Neutrophil (primary cell): ENCODE data around the gene SORCS2.
"Not testable (repeated sequence)": the region's sequence is repeated elsewhere in the genome, so short reads cannot be mapped to it uniquely, and the experiment has no call there.

Experiments used
- H3K27ac ChIP-seq: fragments of 200-600 bp; sonication (generic); 2 replicates; pipeline ENCODE4 v1.5.1; 2016; ENCODE audit warnings: mild to moderate bottlenecking, moderate library complexity
- H3K27me3 ChIP-seq: fragments of 200-600 bp; sonication (generic); 2 replicates; pipeline ENCODE4 v1.6.0; 2016; ENCODE audit warnings: mild to moderate bottlenecking
- H3K36me3 ChIP-seq: fragments of 200-600 bp; sonication (generic); 2 replicates; pipeline ENCODE4 v1.5.1; 2017
- H3K4me1 ChIP-seq, 2 experiments: fragments of 200-600 bp in 1 of 2; sonication (generic) in 1 of 2; 1 replicate in 1 of 2; 2 replicates in 1 of 2; pipeline versions ENCODE4 v1.5.1 to v1.6.1; 2013 to 2016; ENCODE audit warnings: low read depth in 1 of 2, low read length in 1 of 2, mild to moderate bottlenecking in 1 of 2, moderate library complexity in 1 of 2; ENCODE audit not compliant: control insufficient read depth in 1 of 2, insufficient read depth in 1 of 2
- H3K4me3 ChIP-seq, 2 experiments: fragments of 200-600 bp in 1 of 2; sonication (generic) in 1 of 2; 1 replicate in 1 of 2; 2 replicates in 1 of 2; pipeline ENCODE4 v1.5.1; 2013 to 2016; ENCODE audit warnings: low read depth in 1 of 2, low read length in 1 of 2, mild to moderate bottlenecking in 1 of 2, moderate library complexity in 1 of 2
- H3K9me3 ChIP-seq: fragments of 200-600 bp; sonication (generic); 2 replicates; pipeline ENCODE4 v1.5.1; 2016
- CTCF ChIP-seq: fragments of 200-600 bp; sonication (generic); IDR thresholded peaks from 2 replicates; pipeline ENCODE4 v1.5.1; 2016; ENCODE audit warnings: antibody characterized with exemption

The SORCS2 gene

GRCh38 chr4:7447236-7447635, 254.9 kb downstream of the SORCS2 start:
- H3K4me1 ChIP-seq, result no peaks in the 10 kb centered on the region
- no peak for TF ChIP-seq CTCF
- H3K27me3 ChIP-seq, result peaks cover 16% of the 10 kb centered on the region
- no peaks in the 10 kb centered on the region for H3K9me3 ChIP-seq
- no peak overlapping the region for H3K27ac ChIP-seq
- no peak overlapping the region for H3K4me3 ChIP-seq
- H3K36me3 ChIP-seq, result no peaks in the 10 kb centered on the region

- Histone ChIP-seq H3K27ac (no peak overlapping the region), H3K27me3 (peaks cover 10% of the 10 kb centered on the region), H3K4me1 (no peaks in the 10 kb centered on the region), H3K9me3 (no peaks in the 10 kb centered on the region), H3K4me3 (no peak overlapping the region), H3K36me3 (no peaks in the 10 kb centered on the region)
- no peak for TF ChIP-seq CTCF
Observed at GRCh38 chr4:7448036-7448435, 255.7 kb downstream of the SORCS2 start.

GRCh38 chr4:7450775-7451433, 258.6 kb downstream of the SORCS2 start:
- TF ChIP-seq CTCF, result no peak
- Histone ChIP-seq H3K27me3 (peaks cover 8% of the 10 kb centered on the region), H3K36me3 (no peaks in the 10 kb centered on the region), H3K4me1 (no peaks in the 10 kb centered on the region), H3K4me3 (no peak overlapping the region), H3K9me3 (no peaks in the 10 kb centered on the region), H3K27ac (no peak overlapping the region)

- Histone ChIP-seq H3K27me3 (peaks cover 4% of the 10 kb centered on the region), H3K9me3 (no peaks in the 10 kb centered on the region), H3K27ac (no peak overlapping the region), H3K4me1 (no peaks in the 10 kb centered on the region), H3K4me3 (no peak overlapping the region), H3K36me3 (no peaks in the 10 kb centered on the region)
- no peak for TF ChIP-seq CTCF
Observed at GRCh38 chr4:7451434-7451789, 259.1 kb downstream of the SORCS2 start.

- H3K4me1 ChIP-seq, result no peaks in the 10 kb centered on the region
- H3K36me3 ChIP-seq, result no peaks in the 10 kb centered on the region
- H3K4me3 ChIP-seq, result no peak overlapping the region
- no peaks in the 10 kb centered on the region for H3K9me3 ChIP-seq
- H3K27me3 ChIP-seq, result peaks cover 3% of the 10 kb centered on the region
- H3K27ac ChIP-seq, result no peak overlapping the region
- no peak for TF ChIP-seq CTCF
Observed at GRCh38 chr4:7451800-7452199, 259.5 kb downstream of the SORCS2 start.

- not testable (repeated sequence) for H3K9me3 ChIP-seq, H3K27me3 ChIP-seq, H3K4me1 ChIP-seq, H3K36me3 ChIP-seq, H3K27ac ChIP-seq, H3K4me3 ChIP-seq
Observed at GRCh38 chr4:7452802-7453201, 260.5 kb downstream of the SORCS2 start.
